Right kidney (tissue), 1 donor: ENCODE measurements around the gene LDAH.
A peak's percentile ranks its signal among the peaks of the same experiment; 100 is the strongest.

Source experiments
- DNase-seq: peaks from one replicate; pipeline ENCODE4 v3.0.0-alpha.2; 2016

The LDAH gene

GRCh38 chr2:20668451-20668850 lies 154.4 kb downstream of the LDAH start:
- DNase-seq, result no peak

- peak; percentile 73 for DNase-seq
These were observed 155.1 kb downstream of the LDAH start for GRCh38 chr2:20667531-20668401.

GRCh38 chr2:20667151-20667530 lies 155.8 kb downstream of the LDAH start:
- no peak for DNase-seq

- DNase-seq, result no peak
These were observed 156.4 kb downstream of the LDAH start, which contains the start of gene GDF7 for GRCh38 chr2:20666304-20667150. GDF7 (plus strand) TSS chr2:20667144; CDS start chr2:20667240, 96 bp downstream.

GRCh38 chr2:20666005-20666303 lies 156.9 kb downstream of the LDAH start:
- peak; percentile 78 for DNase-seq

- DNase-seq, result peak; percentile 68
These were observed 157.5 kb downstream of the LDAH start for GRCh38 chr2:20665243-20666004.

GRCh38 chr2:20664431-20665242 lies 158.3 kb downstream of the LDAH start:
- DNase-seq, result no peak

GRCh38 chr2:20664071-20664390 lies 158.9 kb downstream of the LDAH start:
- no peak for DNase-seq

GRCh38 chr2:20663196-20664070 lies 159.5 kb downstream of the LDAH start:
- no peak for DNase-seq

- no peak for DNase-seq
These were observed 160.5 kb downstream of the LDAH start for GRCh38 chr2:20662308-20662937.

GRCh38 chr2:20661421-20662307 lies 161.2 kb downstream of the LDAH start:
- DNase-seq, result peak; percentile 64

- no peak for DNase-seq
These were observed 162.1 kb downstream of the LDAH start for GRCh38 chr2:20660506-20661420.

- DNase-seq, result no peak
These were observed 165.2 kb downstream of the LDAH start for GRCh38 chr2:20657522-20658235.

GRCh38 chr2:20656561-20656960 lies 166.3 kb downstream of the LDAH start:
- DNase-seq, result no peak

- DNase-seq, result no peak
These were observed 168.4 kb downstream of the LDAH start for GRCh38 chr2:20654535-20654813.

GRCh38 chr2:20653695-20654534 lies 169.0 kb downstream of the LDAH start:
- no peak for DNase-seq
